A673 (cell line): Measurements from ENCODE around the gene IFNLR1.

Experiments
- CTCF ChIP-seq: fragments of 300-800, 200-600 bp; sonication (generic); conservative IDR thresholded peaks from 2 replicates; pipeline ENCODE4 v1.5.1; 2017; ENCODE audit warnings: low read depth, mild to moderate bottlenecking, antibody characterized with exemption, low read length, moderate library complexity, mixed read lengths
- EZH2 ChIP-seq: fragments of 200-600 bp; sonication (generic); IDR thresholded peaks from 2 replicates; pipeline ENCODE4 v1.6.1; 2017; ENCODE audit warnings: borderline replicate concordance, low read depth, mild to moderate bottlenecking, mixed read lengths, antibody characterized with exemption, low read length; ENCODE audit not compliant: poor library complexity, severe bottlenecking

- no peak for TF ChIP-seq CTCF
- no peak for TF ChIP-seq EZH2
Measured at GRCh38 chr1:24126672-24127023, 60.4 kb downstream of the IFNLR1 start.
